HG03108 (cell line): ENCODE measurements around the gene PLEKHO1.
"Not testable (repeated sequence)": the region's sequence is repeated elsewhere in the genome, so short reads cannot be mapped to it uniquely, and the experiment has no call there.

Experiments
- ATAC-seq: cut with Tn5 transposase; IDR thresholded peaks from one replicate; pipeline ENCODE4 v1.9.1; 2021; ENCODE audit warnings: moderate library complexity; ENCODE audit not compliant: unreplicated experiment

PLEKHO1 gene

GRCh38 chr1:150173141-150173585, 23.4 kb downstream of the PLEKHO1 start:
- no peak for ATAC-seq

DNA sequence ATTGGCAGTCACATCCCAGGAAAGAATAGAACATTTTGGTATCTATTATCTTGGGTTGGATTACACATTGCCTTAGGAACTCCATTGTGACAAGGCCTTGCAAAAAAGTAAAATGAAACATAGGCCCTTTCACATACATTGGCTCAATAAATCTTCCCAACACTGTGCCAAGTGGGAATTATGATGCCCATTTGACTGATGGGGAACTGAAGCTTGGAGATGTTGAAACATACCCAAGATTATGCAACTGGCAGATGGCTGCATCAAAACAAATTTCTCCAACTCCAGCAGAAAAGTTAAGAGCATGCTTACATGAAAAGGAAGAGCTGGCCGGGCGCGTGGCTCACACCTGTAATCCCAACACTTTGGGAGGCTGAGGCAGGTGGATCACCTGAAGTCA, 26.9 kb downstream of the PLEKHO1 start:
- no peak for ATAC-seq

DNA sequence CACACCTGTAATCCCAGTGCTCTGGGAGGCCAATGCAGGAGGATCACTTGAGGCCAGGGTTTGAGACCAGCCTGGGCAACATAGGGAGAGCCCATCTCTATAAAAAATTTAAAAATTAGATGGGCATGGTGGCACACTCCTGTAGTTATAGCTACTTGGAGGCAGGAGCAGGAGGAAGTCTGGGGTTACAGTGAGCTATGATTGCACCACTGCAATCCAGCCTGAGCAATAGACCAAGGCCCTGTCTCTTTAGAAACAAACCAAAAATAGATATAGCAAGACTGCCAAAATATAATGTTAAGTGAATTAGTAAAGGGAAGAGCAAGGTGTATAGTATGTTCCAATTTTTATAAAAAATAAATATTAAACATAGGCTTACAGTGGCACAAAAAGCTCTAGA, 28.8 kb downstream of the PLEKHO1 start:
- no peak for ATAC-seq

DNA sequence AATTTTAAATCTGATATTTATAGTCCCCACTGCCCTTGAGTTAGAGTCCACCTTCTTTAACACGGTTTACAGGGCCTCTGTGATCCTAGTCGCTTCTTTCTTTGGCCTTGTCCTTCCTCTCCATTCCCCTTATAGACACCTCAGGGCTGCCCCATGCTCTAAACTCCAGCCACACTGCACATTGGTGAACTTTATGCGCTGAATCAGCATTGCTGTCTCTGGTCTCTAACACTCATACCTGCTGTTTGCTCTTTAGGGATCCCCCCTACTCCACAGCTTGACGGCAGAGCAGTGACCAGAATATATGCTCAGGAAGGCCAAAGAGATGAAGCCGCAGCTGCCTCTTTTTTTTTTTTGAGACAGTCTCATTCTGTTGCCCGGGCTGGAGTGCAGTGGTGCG, 30.2 kb downstream of the PLEKHO1 start:
- no peak for ATAC-seq

DNA sequence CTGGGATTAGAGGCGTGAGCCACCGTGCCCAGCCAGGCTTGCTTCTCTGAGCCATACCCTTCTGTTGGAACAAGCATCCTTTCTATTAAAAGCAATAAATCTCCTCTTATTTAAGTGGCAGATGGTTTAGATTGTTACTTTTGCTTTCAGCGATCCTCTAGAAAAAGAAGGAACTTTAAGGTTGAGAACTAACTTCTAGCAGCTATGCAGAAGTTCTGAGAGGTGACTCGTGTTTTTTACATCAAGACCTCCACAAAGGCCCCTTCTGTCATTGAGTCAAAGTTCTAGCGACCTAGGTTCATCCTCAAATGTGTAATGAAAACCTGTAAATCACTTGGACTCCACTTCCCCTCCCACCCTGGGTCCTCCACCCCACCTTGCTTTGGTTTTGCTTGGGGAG, 30.8 kb downstream of the PLEKHO1 start:
- no peak for ATAC-seq

GRCh38 chr1:150182247-150182646, 32.5 kb downstream of the PLEKHO1 start:
- ATAC-seq, result no peak

DNA sequence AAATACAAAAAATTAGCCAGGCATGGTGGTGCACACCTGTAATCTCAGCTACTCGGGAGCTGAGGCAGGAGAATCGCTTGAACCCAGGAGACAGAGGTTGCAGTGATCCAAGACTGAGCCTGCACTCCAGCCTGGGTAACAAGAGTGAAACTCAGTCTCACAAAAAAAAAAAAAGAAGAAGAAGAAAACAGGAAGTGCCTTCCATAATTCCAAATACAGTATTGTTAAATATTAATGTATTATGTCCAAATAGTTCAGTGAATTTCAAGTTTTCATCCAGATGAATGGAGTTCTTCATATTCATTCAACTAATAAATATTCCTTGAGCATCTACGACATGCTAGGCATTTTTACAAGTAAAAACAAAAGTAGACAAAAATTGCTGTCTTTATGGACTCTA, 33.3 kb downstream of the PLEKHO1 start:
- ATAC-seq, result no peak

DNA sequence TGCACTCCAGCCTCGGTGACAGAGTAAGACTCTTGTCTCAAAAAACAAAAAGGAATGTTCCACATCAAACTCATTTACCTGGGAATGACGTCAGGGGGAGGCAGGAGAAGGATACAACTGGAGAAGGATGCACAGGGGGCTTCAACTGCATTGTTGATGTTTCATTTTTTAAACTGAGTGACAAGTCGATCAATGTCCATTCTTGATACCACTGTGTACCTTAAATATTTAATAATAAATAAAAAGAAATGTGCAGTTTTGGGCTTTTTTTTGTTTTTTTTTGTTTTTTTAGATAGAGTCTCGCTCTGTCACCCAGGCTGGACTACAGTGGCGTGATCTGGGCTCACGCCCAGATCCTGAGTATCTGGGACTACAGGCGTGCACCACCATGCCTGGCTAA, 35.8 kb downstream of the PLEKHO1 start:
- ATAC-seq, result no peak

DNA sequence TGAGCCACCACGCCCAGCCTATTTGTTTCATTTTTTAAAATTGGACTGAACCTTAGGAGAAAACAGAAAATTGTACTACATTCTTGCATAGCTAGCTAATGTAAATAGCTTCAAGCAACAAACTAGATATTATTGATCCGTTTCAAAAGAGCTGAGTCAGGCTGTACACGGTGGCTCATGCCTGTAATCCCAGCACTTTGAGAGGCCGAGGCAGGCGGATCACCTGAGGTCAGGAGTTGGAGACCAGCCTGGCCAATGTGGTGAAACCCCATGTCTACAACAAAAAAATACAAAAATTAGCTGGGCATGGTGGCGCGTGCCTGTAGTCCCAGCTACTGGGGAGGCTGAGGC, 36.7 kb downstream of the PLEKHO1 start:
- not testable (repeated sequence) for ATAC-seq

DNA sequence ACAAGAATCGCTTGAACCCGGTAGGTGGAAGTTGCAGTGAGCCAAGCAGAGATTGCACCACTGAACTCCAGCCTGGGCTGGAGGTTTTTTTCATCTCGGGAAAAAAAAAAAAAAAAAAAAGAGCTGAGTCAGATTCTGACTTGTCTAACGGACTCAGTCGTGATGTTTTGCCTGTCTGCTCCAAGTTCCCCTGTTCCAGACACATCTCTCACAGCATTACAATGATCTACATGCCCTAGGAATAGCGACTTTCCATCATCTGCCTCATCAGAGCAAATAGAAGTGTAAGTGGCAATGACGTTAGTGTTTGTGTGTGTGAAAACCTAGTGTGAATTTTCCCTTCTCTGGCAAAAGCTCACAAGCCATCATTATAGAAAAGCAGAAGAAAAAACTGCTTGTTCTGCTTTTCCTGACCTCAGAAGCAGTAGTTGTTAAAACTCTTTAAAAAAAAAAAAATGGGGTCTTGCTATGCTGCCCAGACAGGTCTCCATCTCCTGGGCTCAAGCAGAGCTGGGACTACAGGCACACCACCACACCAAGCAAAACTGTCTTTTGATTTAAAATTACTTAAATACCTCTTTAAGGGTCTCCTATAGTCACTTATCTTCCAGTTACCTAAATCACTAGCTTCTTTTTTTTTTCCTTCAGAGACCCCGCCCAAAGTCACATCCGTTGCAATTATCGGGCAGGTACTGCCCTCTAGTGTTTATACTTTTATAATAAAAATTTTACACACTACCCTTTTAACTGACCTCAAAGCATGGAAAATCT, 37.3 kb downstream of the PLEKHO1 start:
- no peak for ATAC-seq

- ATAC-seq, result no peak
Measured at GRCh38 chr1:150187560-150187931, 37.8 kb downstream of the PLEKHO1 start.

DNA sequence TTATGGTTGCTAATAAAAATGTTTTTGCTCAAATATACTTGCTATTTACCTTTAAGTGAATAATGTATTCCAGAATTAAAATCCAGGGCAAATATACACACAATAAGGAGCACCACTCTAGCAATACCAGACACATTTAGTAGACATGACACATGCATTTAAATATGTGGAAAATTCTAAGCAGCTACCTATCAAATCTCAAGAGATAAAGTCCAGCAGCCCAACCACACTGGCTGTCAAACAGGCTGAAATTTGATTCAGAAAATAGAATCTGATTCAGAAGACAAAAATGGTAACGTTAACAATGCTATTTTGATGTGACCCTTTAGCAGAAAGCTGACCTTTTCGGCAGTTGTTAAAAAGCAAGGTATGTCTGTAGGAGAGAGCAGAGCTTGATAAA, 42.3 kb downstream of the PLEKHO1 start:
- no peak for ATAC-seq

DNA sequence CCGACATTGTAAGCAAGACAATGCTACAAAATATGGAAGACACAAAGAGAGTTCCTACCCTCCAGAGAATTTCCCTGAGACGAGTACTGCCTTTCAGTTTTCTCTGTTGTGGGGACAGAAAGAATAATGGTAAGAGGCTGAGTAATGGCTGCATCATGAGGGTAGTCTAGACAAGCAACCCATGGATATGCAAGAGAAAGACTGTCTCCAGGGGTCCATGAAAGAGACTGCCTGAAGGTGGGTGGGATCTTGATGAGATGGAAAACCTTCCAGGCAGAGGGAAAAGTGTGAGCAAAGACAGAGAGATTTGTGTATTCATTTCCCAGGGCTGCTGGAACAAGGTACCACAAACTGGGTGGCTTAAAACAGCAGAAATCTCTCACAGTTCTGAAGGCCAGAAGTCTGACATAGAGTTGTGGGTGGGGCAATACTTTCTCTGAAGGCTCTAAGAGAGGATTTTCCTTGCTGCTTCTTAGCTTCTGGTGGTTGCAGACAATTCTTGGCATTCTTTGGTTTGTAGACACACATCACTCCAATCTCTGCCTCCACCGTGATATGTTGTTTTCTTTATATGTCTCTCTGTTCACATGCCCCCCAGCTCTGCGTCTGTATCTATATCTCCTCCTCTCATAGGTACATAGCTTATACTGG, 44.8 kb downstream of the PLEKHO1 start:
- ATAC-seq, result no peak

DNA sequence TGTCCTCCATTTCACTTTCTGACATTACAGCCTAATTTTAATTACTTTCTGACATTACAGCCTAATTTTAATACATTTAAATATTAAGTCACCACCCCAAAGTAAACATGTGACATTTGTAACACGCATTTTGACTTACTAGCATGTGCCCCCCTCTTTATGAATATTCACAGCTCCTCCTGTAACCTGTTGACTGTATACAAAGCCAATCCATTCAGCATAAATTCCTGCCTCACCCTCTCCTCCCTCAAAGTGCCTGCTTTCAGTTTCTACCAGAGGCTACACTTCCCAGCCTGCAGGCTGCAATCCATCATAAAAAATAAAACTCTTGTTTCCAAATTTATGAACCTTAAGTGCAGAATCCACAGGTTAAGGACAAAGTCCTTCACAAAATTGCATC, 46.7 kb downstream of the PLEKHO1 start:
- no peak for ATAC-seq

DNA sequence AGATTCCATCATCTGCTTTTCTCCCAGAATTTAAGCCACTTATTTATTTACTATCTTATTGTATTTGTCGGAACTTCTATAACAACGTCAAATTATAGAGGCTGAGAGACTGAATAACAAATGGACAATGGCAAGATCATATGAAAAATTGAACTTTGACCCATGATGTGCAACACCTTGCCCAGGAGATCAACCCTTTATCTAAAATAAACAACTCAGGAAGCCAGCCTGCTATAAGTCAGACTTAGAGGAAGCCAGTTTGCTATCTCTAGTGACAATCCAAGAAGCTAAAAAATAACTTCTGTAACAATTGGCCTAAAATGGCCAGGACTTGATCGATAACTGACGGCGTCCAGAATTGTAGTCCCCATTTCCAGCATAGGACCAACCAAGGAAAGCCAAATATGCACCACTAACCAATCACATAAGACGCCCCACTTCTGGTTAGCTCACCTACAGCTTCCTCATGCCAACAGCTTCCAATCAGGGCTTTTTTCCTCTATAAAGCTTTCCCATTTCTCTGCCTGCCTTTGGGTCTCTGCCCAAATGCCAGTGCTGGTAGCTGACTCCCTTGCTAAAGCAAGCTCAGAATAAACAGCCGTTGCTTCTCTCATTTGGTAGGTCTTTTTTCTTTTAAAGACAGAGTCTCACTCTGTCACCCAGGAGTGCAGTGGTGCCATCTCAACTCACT, 57.7 kb downstream of the PLEKHO1 start:
- no peak for ATAC-seq

GRCh38 chr1:150208460-150208859, 58.7 kb downstream of the PLEKHO1 start:
- ATAC-seq, result not testable (repeated sequence)
